Measurements from ENCODE around the gene HMOX1.
A peak's percentile ranks its signal among the peaks of the same experiment; 100 is the strongest.

The HMOX1 gene

DNA sequence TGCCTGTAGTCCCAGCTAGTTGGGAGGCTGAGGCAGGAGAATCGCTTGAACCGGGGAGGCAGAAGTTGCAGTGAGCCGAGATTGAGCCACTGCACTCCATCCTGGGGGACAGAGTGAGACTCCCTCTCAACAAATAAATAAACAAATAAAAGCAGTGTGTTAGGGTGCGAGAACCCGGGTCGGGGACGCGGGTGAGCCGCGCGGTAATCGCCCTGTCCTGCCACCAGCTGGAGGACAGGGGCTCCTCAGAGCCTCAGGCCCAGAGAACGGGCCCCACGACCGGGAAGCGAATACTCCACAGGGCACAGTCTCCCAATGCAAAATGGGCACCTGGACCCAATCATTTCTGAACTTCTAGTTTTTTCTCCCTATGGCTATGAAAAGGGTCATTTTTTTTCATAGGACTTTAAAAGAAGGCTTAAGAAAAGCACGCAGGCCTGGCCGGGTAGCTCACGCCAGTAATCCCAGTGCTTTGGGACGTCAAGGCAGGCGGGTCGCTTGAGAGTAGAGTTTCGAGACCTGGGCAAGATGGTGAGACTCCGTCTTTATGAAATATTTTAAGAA is 18.3 kb downstream of the HMOX1 start:
- Mint-ChIP-seq H3K36me3 (ENCODE audit: low read depth) (peaks cover 32% of the 10 kb centered on the region), H3K27ac (peak overlapping the region; percentile 97), H3K4me3 (peak overlapping the region; percentile 92), H3K9me3 (no peaks in the 10 kb centered on the region), H3K4me1 (ENCODE audit: low read depth) (peaks cover 26% of the 10 kb centered on the region), H3K27me3 (ENCODE audit: low read depth) (no peaks in the 10 kb centered on the region)
- DNase-seq (ENCODE audit: low spot score), result no peak

DNA sequence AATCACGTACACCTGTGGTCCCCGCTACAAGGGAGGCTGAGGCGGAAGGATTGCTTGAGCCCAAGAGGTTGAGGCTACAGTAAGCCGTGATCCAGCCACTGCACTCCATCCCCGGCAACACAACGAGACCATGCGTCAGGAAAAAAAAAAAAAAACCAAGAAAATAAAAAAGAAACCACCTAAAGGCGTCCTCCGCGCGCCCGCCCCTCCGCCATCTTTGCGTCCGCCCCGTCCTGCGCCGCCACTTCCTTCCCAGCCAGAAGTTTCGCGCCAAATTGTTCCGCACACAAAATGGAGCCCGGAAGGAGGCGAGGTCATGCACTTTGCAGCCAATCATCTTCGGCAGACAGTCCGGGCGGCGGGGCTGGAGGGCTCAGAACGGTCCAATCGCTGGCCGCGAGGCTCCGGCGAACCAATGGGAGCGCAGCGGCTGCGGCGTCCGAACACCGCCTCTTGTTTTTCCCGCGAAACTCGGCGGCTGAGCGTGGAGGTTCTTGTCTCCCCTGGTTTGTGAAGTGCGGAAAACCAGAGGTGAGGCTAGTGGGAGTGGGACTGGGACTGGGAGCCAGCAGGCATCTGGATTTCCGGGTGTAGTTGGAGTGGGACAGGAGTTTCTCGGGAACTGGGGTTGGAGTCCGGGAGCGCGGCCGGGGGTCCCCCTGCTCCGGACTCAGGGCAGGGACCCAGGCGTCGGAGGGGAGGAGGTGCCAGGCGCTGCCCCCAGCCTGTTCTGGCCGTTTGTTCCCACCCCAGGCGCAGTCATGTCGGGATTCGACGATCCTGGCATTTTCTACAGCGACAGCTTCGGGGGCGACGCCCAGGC is 19.0 kb downstream of the HMOX1 start, which contains the start of gene MCM5:
Gene MCM5 (plus strand): TSS at position 463 of the 823 bp plus-strand sequence. CDS start 299 bp downstream, at position 762.
- Mint-ChIP-seq H3K4me1 (ENCODE audit: low read depth) (peaks cover 31% of the 10 kb centered on the region), H3K27me3 (ENCODE audit: low read depth) (no peaks in the 10 kb centered on the region), H3K36me3 (ENCODE audit: low read depth) (peaks cover 38% of the 10 kb centered on the region), H3K27ac (peak within 1 kb of the TSS; percentile 97), H3K9me3 (no peaks in the 10 kb centered on the region), H3K4me3 (peak within 1 kb of the TSS; percentile 92)
- peak; percentile 96 for DNase-seq (ENCODE audit: low spot score)

DNA sequence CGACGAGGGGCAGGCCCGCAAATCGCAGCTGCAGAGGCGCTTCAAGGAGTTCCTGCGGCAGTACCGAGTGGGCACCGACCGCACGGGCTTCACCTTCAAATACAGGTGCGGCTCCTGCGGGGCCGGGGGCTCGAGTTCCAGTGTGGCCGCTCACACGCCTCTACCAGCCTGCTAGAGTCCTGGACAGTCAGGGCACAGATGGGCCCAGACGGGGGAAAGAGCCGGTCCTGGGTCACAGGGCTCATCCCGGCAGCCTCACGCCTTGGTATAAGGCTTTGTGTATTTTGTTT is 19.6 kb downstream of the HMOX1 start:
- peak; percentile 20 for DNase-seq (ENCODE audit: low spot score)
- H3K36me3 Mint-ChIP-seq (ENCODE audit: low read depth), result peaks cover 38% of the 10 kb centered on the region
- peaks cover 31% of the 10 kb centered on the region for H3K4me1 Mint-ChIP-seq (ENCODE audit: low read depth)
- no peaks in the 10 kb centered on the region for H3K27me3 Mint-ChIP-seq (ENCODE audit: low read depth)
- peak overlapping the region; percentile 92 for H3K4me3 Mint-ChIP-seq
- H3K27ac Mint-ChIP-seq, result peak overlapping the region; percentile 97
- H3K9me3 Mint-ChIP-seq, result no peaks in the 10 kb centered on the region

DNA sequence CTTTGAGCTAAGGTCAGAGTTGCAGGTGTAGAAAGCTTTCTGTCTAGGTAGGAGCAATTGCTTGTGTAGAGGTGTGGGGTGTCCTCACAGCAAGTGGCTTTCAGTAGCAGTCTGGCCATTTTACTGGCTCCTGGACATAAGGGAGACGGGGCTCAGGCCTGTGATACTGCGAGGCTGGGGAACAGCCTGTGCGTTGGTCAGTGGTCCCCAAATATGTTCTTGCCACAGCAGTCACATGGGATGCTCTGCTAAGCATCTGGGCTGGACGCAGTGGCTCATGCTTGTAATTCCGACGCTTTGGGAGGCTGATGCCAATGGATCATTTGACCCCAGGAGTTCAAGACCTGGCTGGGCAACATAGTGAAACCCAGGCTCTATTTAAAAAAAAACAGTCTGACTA is 21.0 kb downstream of the HMOX1 start:
- Mint-ChIP-seq H3K27ac (peak overlapping the region; percentile 82), H3K27me3 (ENCODE audit: low read depth) (no peaks in the 10 kb centered on the region), H3K4me3 (peak overlapping the region; percentile 92), H3K4me1 (ENCODE audit: low read depth) (peaks cover 31% of the 10 kb centered on the region), H3K36me3 (ENCODE audit: low read depth) (peaks cover 49% of the 10 kb centered on the region), H3K9me3 (no peaks in the 10 kb centered on the region)
- no peak for DNase-seq (ENCODE audit: low spot score)

DNA sequence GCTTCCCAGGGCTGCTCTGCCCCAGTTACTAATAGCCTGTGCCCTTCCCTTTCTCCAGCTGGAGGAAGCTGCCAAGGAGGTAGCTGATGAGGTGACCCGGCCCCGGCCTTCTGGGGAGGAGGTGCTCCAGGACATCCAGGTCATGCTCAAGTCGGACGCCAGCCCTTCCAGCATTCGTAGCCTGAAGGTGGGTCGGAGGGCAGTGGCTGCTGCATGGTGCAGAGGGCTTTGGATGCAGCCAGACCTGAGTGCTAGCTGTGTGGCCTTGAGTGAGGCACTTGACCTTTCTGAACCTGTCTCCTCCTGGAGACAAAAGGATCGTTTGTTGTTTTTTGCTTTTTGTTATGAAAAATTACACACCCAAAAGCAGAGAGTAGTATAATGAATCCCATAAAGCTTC is 22.5 kb downstream of the HMOX1 start:
- no peaks in the 10 kb centered on the region for H3K9me3 Mint-ChIP-seq
- H3K4me1 Mint-ChIP-seq (ENCODE audit: low read depth), result peaks cover 37% of the 10 kb centered on the region
- H3K27ac Mint-ChIP-seq, result no peak overlapping the region
- peaks cover 64% of the 10 kb centered on the region for H3K36me3 Mint-ChIP-seq (ENCODE audit: low read depth)
- no peaks in the 10 kb centered on the region for H3K27me3 Mint-ChIP-seq (ENCODE audit: low read depth)
- no peak overlapping the region for H3K4me3 Mint-ChIP-seq
- no peak for DNase-seq (ENCODE audit: low spot score)

- Mint-ChIP-seq H3K9me3 (no peaks in the 10 kb centered on the region), H3K36me3 (ENCODE audit: low read depth) (peaks cover 68% of the 10 kb centered on the region), H3K27me3 (ENCODE audit: low read depth) (no peaks in the 10 kb centered on the region), H3K4me3 (no peak overlapping the region), H3K27ac (no peak overlapping the region), H3K4me1 (ENCODE audit: low read depth) (peaks cover 37% of the 10 kb centered on the region)
- no peak for DNase-seq (ENCODE audit: low spot score)
Measured at GRCh38 chr22:35404176-35404575, 23.3 kb downstream of the HMOX1 start.

DNA sequence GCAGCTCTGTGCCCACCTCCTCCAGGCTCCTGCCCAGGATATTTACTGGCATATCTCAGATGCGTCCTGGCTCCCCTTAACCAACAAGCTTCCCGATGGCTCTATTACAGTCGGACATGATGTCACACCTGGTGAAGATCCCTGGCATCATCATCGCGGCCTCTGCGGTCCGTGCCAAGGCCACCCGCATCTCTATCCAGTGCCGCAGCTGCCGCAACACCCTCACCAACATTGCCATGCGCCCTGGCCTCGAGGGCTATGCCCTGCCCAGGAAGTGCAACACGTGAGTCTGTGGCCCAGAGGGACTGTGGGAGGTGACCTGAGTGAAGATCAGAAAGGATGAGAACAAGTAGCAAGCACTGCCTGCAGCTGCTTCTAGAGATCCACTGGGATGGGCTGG is 25.5 kb downstream of the HMOX1 start:
- Mint-ChIP-seq H3K4me1 (ENCODE audit: low read depth) (peaks cover 33% of the 10 kb centered on the region), H3K27ac (no peak overlapping the region), H3K9me3 (no peaks in the 10 kb centered on the region), H3K36me3 (ENCODE audit: low read depth) (peaks cover 69% of the 10 kb centered on the region), H3K27me3 (ENCODE audit: low read depth) (no peaks in the 10 kb centered on the region), H3K4me3 (no peak overlapping the region)
- DNase-seq (ENCODE audit: low spot score), result no peak

DNA sequence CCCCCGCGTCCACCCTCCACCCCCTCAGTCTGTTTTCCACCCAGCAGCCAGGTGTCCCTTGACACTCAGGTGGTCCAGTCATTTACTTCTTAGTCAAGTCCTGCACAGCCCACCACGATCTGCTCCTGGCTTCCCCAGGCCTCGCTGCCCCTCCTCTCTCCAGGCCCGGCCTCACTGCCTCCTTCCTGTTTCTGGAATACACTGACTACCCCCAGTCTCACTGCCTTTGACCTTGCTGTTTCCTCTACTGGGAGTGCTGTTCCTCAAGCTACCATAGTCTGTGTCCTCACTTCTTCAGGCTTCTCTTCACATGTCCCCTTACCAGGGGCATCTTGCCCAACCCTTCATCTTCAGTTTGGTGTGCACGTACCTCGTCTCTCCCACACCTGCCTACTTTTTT is 26.5 kb downstream of the HMOX1 start:
- Mint-ChIP-seq H3K9me3 (no peaks in the 10 kb centered on the region), H3K27me3 (ENCODE audit: low read depth) (no peaks in the 10 kb centered on the region), H3K4me1 (ENCODE audit: low read depth) (peaks cover 24% of the 10 kb centered on the region), H3K27ac (peak overlapping the region; percentile 0), H3K36me3 (ENCODE audit: low read depth) (peaks cover 70% of the 10 kb centered on the region), H3K4me3 (no peak overlapping the region)
- no peak for DNase-seq (ENCODE audit: low spot score)

DNA sequence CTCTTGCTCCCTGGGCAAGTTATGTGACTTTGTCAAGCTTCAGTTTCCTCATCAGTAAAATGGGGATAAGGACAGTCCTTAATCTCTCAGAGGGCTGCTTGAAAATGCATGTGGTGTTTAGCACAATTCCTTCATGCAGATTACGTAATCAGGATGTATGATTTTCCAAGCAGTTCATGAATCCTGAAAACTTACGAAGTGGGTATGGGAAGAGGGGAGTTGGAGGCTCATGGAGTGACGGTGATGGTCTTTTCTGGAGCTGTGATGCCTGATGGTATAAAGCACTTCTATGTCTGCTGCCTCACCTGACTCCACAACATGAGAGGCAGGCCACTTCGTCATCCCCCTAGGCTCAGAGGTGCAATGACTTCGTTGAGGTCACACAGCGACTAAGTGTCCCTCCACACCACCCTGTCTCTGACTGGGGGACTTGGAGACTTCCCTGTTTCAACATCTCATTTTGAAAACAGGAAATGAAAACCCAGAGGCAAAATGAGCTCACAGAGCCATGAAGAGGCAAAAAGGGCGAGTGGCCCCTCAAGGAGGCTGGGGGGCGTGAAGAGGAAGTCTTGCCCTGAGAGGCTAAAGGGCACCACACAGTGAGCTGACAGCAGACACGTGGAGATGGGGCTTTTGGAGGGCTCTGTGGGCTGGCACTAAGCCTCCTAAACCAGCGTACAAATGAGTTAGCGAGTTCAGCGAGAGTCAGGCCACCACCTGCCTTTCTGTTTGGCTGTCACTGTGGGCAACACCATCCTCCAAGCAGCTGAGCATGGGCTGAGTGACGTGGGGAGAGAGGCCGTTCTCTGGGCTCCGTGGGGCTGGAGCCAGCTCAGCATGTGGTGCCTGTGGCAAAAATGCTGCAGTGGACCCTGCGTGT is 29.1 kb downstream of the HMOX1 start:
- Mint-ChIP-seq H3K9me3 (no peaks in the 10 kb centered on the region), H3K36me3 (ENCODE audit: low read depth) (peaks cover 62% of the 10 kb centered on the region), H3K4me3 (no peak overlapping the region), H3K27ac (peak overlapping the region; percentile 31), H3K4me1 (ENCODE audit: low read depth) (peaks cover 9% of the 10 kb centered on the region), H3K27me3 (ENCODE audit: low read depth) (no peaks in the 10 kb centered on the region)
- DNase-seq (ENCODE audit: low spot score), result peak; percentile 7

- peaks cover 9% of the 10 kb centered on the region for H3K4me1 Mint-ChIP-seq (ENCODE audit: low read depth)
- no peak overlapping the region for H3K4me3 Mint-ChIP-seq
- no peaks in the 10 kb centered on the region for H3K9me3 Mint-ChIP-seq
Measured at GRCh38 chr22:35410663-35411034, 29.8 kb downstream of the HMOX1 start.

GRCh38 chr22:35411102-35411501 is 30.2 kb downstream of the HMOX1 start:
- no peaks in the 10 kb centered on the region for H3K9me3 Mint-ChIP-seq
- H3K27me3 Mint-ChIP-seq (ENCODE audit: low read depth), result no peaks in the 10 kb centered on the region
- H3K36me3 Mint-ChIP-seq (ENCODE audit: low read depth), result peaks cover 68% of the 10 kb centered on the region
- H3K4me1 Mint-ChIP-seq (ENCODE audit: low read depth), result peaks cover 9% of the 10 kb centered on the region
- DNase-seq (ENCODE audit: low spot score), result no peak
- peak overlapping the region; percentile 60 for H3K27ac Mint-ChIP-seq
- H3K4me3 Mint-ChIP-seq, result no peak overlapping the region

More at GRCh38 chr22:35410663-35411034, 29.8 kb downstream of the HMOX1 start:
- Mint-ChIP-seq H3K36me3 (ENCODE audit: low read depth) (peaks cover 67% of the 10 kb centered on the region), H3K27me3 (ENCODE audit: low read depth) (no peaks in the 10 kb centered on the region), H3K27ac (peak overlapping the region; percentile 60)
- DNase-seq (ENCODE audit: low spot score), result no peak

GRCh38 chr22:35413624-35414023 is 32.7 kb downstream of the HMOX1 start:
- DNase-seq (ENCODE audit: low spot score), result no peak
- Mint-ChIP-seq H3K27ac (no peak overlapping the region), H3K4me3 (no peak overlapping the region), H3K9me3 (no peaks in the 10 kb centered on the region), H3K27me3 (ENCODE audit: low read depth) (no peaks in the 10 kb centered on the region), H3K36me3 (ENCODE audit: low read depth) (peaks cover 53% of the 10 kb centered on the region), H3K4me1 (ENCODE audit: low read depth) (peaks cover 2% of the 10 kb centered on the region)

GRCh38 chr22:35417606-35418005 is 36.7 kb downstream of the HMOX1 start:
- Mint-ChIP-seq H3K27ac (no peak overlapping the region), H3K4me1 (ENCODE audit: low read depth) (no peaks in the 10 kb centered on the region), H3K9me3 (no peaks in the 10 kb centered on the region), H3K27me3 (ENCODE audit: low read depth) (no peaks in the 10 kb centered on the region), H3K36me3 (ENCODE audit: low read depth) (peaks cover 42% of the 10 kb centered on the region), H3K4me3 (no peak overlapping the region)
- DNase-seq (ENCODE audit: low spot score), result no peak

DNA sequence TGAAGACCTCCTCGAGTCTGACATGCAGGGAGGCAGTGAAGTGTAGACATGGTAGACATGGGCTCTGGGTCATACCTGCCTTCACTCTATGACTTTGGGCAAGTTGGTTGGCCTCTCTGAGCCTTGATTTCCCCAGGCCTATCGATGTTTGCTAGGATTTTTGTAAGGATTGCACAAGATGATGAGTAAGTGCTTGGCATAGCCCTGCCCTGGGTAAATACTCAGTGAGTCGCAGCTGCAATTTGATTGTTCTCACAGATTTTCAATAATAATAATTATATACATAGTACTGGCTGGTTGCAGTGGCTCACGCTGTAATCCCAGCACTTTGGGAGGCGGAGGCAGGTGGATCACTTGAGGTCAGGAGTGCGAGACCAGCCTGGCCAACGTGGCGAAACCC is 37.2 kb downstream of the HMOX1 start:
- H3K9me3 Mint-ChIP-seq, result no peaks in the 10 kb centered on the region
- H3K27me3 Mint-ChIP-seq (ENCODE audit: low read depth), result no peaks in the 10 kb centered on the region
- peaks cover 46% of the 10 kb centered on the region for H3K36me3 Mint-ChIP-seq (ENCODE audit: low read depth)
- no peak overlapping the region for H3K4me3 Mint-ChIP-seq
- DNase-seq (ENCODE audit: low spot score), result no peak
- H3K4me1 Mint-ChIP-seq (ENCODE audit: low read depth), result no peaks in the 10 kb centered on the region
- no peak overlapping the region for H3K27ac Mint-ChIP-seq
